ENCODE measurements around the gene CLASP1.

The CLASP1 gene

GRCh38 chr2:121431214-121431613 lies 218.0 kb downstream of the CLASP1 start:
- H3K4me1 ChIP-seq, result no peaks in the 10 kb centered on the region
- peaks cover 47 to 86% (median 63%) of the 10 kb centered on the region in 11 experiments for H3K36me3 ChIP-seq
- H4K20me1 ChIP-seq, result peaks cover 0 to 6% (median 0%) of the 10 kb centered on the region in 11 experiments; a peak in 1 of 22 replicates
- H3K9ac ChIP-seq, result no peak overlapping the region
- H3K4me2 ChIP-seq, result no peak overlapping the region
- H3K9me3 ChIP-seq (replicated peaks in 1 of 11), result no peaks in the 10 kb centered on the region
- TF ChIP-seq Cebpa-rat (IDR thresholded peaks at IDR 0.05), result no peak
- H3K27ac ChIP-seq, result no peak overlapping the region
- no peaks in the 10 kb centered on the region for H3K27me3 ChIP-seq
- H3K4me3 ChIP-seq, result no peak overlapping the region

- no peak for TF ChIP-seq Cebpa-rat (IDR thresholded peaks at IDR 0.05)
- peaks cover 57 to 93% (median 65%) of the 10 kb centered on the region in 11 experiments for H3K36me3 ChIP-seq
- no peaks in the 10 kb centered on the region for H3K9me3 ChIP-seq (replicated peaks in 1 of 11)
- H4K20me1 ChIP-seq, result peaks cover 0 to 6% (median 0%) of the 10 kb centered on the region in 11 experiments; a peak in 1 of 22 replicates
- no peaks in the 10 kb centered on the region for H3K27me3 ChIP-seq
- H3K4me3 ChIP-seq, result no peak overlapping the region
- no peak overlapping the region for H3K9ac ChIP-seq
- no peak overlapping the region for H3K27ac ChIP-seq
- no peaks in the 10 kb centered on the region for H3K4me1 ChIP-seq
- no peak overlapping the region for H3K4me2 ChIP-seq
Measured at GRCh38 chr2:121429927-121430520, 219.2 kb downstream of the CLASP1 start.

GRCh38 chr2:121429119-121429903 lies 220.0 kb downstream of the CLASP1 start:
- H3K27me3 ChIP-seq, result no peaks in the 10 kb centered on the region
- TF ChIP-seq Cebpa-rat (IDR thresholded peaks at IDR 0.05), result no peak
- no peak overlapping the region for H3K9ac ChIP-seq
- peaks cover 0 to 6% (median 0%) of the 10 kb centered on the region in 11 experiments; a peak in 1 of 22 replicates for H4K20me1 ChIP-seq
- H3K9me3 ChIP-seq (replicated peaks in 1 of 11), result no peaks in the 10 kb centered on the region
- no peaks in the 10 kb centered on the region for H3K4me1 ChIP-seq
- no peak overlapping the region for H3K4me3 ChIP-seq
- H3K36me3 ChIP-seq, result peaks cover 59 to 93% (median 66%) of the 10 kb centered on the region in 11 experiments
- no peak overlapping the region for H3K4me2 ChIP-seq
- H3K27ac ChIP-seq, result no peak overlapping the region

- TF ChIP-seq Cebpa-rat (IDR thresholded peaks at IDR 0.05), result no peak
- no peak overlapping the region for H3K9ac ChIP-seq
- H4K20me1 ChIP-seq, result peaks cover 0 to 6% (median 0%) of the 10 kb centered on the region in 11 experiments; a peak in 2 of 22 replicates
- no peaks in the 10 kb centered on the region for H3K9me3 ChIP-seq (replicated peaks in 1 of 11)
- no peak overlapping the region for H3K27ac ChIP-seq
- H3K4me3 ChIP-seq, result no peak overlapping the region
- no peak overlapping the region for H3K4me2 ChIP-seq
- H3K4me1 ChIP-seq, result no peaks in the 10 kb centered on the region
- H3K36me3 ChIP-seq, result peaks cover 60 to 92% (median 78%) of the 10 kb centered on the region in 11 experiments
- no peaks in the 10 kb centered on the region for H3K27me3 ChIP-seq
Measured at GRCh38 chr2:121427187-121427689, 222.0 kb downstream of the CLASP1 start.

- H3K4me3 ChIP-seq, result no peak overlapping the region
- H3K9me3 ChIP-seq (replicated peaks in 1 of 11), result no peaks in the 10 kb centered on the region
- H3K4me2 ChIP-seq, result no peak overlapping the region
- no peak overlapping the region for H3K9ac ChIP-seq
- H4K20me1 ChIP-seq, result peaks cover 0 to 5% (median 0%) of the 10 kb centered on the region in 11 experiments; a peak in 4 of 22 replicates
- no peaks in the 10 kb centered on the region for H3K4me1 ChIP-seq
- H3K36me3 ChIP-seq, result peaks cover 68 to 98% (median 86%) of the 10 kb centered on the region in 11 experiments
- TF ChIP-seq Cebpa-rat (IDR thresholded peaks at IDR 0.05), result no peak
- H3K27ac ChIP-seq, result no peak overlapping the region
- no peaks in the 10 kb centered on the region for H3K27me3 ChIP-seq
Measured at GRCh38 chr2:121420486-121420885, 228.8 kb downstream of the CLASP1 start.

GRCh38 chr2:121419081-121419699 lies 230.1 kb downstream of the CLASP1 start:
- H3K27me3 ChIP-seq, result no peaks in the 10 kb centered on the region
- H3K4me3 ChIP-seq, result no peak overlapping the region
- H4K20me1 ChIP-seq, result peaks cover 0 to 6% (median 0%) of the 10 kb centered on the region in 11 experiments; a peak in 6 of 22 replicates
- no peak for TF ChIP-seq Cebpa-rat (IDR thresholded peaks at IDR 0.05)
- H3K36me3 ChIP-seq, result peaks cover 71 to 98% (median 88%) of the 10 kb centered on the region in 11 experiments
- H3K4me2 ChIP-seq, result no peak overlapping the region
- H3K9me3 ChIP-seq (replicated peaks in 1 of 11), result no peaks in the 10 kb centered on the region
- H3K9ac ChIP-seq, result no peak overlapping the region
- H3K27ac ChIP-seq, result no peak overlapping the region
- H3K4me1 ChIP-seq, result no peaks in the 10 kb centered on the region

GRCh38 chr2:121418494-121419058 lies 230.7 kb downstream of the CLASP1 start:
- Histone ChIP-seq H3K4me1 (no peaks in the 10 kb centered on the region), H3K27me3 (no peaks in the 10 kb centered on the region), H3K4me2 (no peak overlapping the region), H3K9me3 (replicated peaks in 1 of 11) (no peaks in the 10 kb centered on the region), H3K27ac (no peak overlapping the region), H3K36me3 (peaks cover 71 to 98% (median 88%) of the 10 kb centered on the region in 11 experiments), H3K9ac (no peak overlapping the region), H3K4me3 (no peak overlapping the region), H4K20me1 (peaks cover 0 to 9% (median 0%) of the 10 kb centered on the region in 11 experiments; a peak in 5 of 22 replicates)
- TF ChIP-seq Cebpa-rat (IDR thresholded peaks at IDR 0.05), result no peak

- Histone ChIP-seq H3K4me3 (no peak overlapping the region), H3K27me3 (no peaks in the 10 kb centered on the region), H4K20me1 (peaks cover 0 to 10% (median 0%) of the 10 kb centered on the region in 11 experiments; a peak in 5 of 22 replicates), H3K9ac (no peak overlapping the region), H3K27ac (no peak overlapping the region), H3K9me3 (replicated peaks in 1 of 11) (no peaks in the 10 kb centered on the region), H3K4me2 (no peak overlapping the region), H3K4me1 (no peaks in the 10 kb centered on the region), H3K36me3 (peaks cover 72 to 99% (median 90%) of the 10 kb centered on the region in 11 experiments)
- TF ChIP-seq Cebpa-rat (IDR thresholded peaks at IDR 0.05), result no peak
Measured at GRCh38 chr2:121417826-121418225, 231.4 kb downstream of the CLASP1 start.

- TF ChIP-seq Cebpa-rat (IDR thresholded peaks at IDR 0.05), result no peak
- peaks cover 65 to 88% (median 82%) of the 10 kb centered on the region in 11 experiments for H3K36me3 ChIP-seq
Measured at GRCh38 chr2:121415727-121416126, 233.5 kb downstream of the CLASP1 start.

More at GRCh38 chr2:121415727-121416126, 233.5 kb downstream of the CLASP1 start:
- no peak overlapping the region for H3K4me2 ChIP-seq
- H3K27me3 ChIP-seq, result no peaks in the 10 kb centered on the region
- no peak overlapping the region for H3K9ac ChIP-seq
- no peak overlapping the region for H3K4me3 ChIP-seq
- H3K4me1 ChIP-seq, result no peaks in the 10 kb centered on the region
- H3K27ac ChIP-seq, result no peak overlapping the region
- H4K20me1 ChIP-seq, result peaks cover 0 to 10% (median 0%) of the 10 kb centered on the region in 11 experiments; a peak in 5 of 22 replicates
- no peaks in the 10 kb centered on the region for H3K9me3 ChIP-seq (replicated peaks in 1 of 11)

All from BLaER1 treated with 17β-estradiol and CSF1 and Interleukin-3, amounts not matched to agents 10 nM and 100 nM (cell line).